GM04504 (cell line): Measurements from ENCODE around the gene MAPT.
"Not testable (repeated sequence)": the region's sequence is repeated elsewhere in the genome, so short reads cannot be mapped to it uniquely, and the experiment has no call there.

Experiments used
- DNase-seq: peaks from one replicate; pipeline ENCODE4 v3.0.0-alpha.2; 2012; ENCODE audit warnings: low read depth

The MAPT gene

GRCh38 chr17:45862127-45862526 lies 32.2 kb upstream of the MAPT start:
- DNase-seq: not testable (repeated sequence)

GRCh38 chr17:45863857-45864654 lies 30.3 kb upstream of the MAPT start:
- no peak for DNase-seq

- DNase-seq: no peak
Observed at GRCh38 chr17:45867171-45867570, 27.2 kb upstream of the MAPT start.

GRCh38 chr17:45867702-45868101 lies 26.7 kb upstream of the MAPT start:
- no peak for DNase-seq

- no peak for DNase-seq
Observed at GRCh38 chr17:45868276-45868675, 26.1 kb upstream of the MAPT start.

GRCh38 chr17:45869676-45870341 lies 24.5 kb upstream of the MAPT start:
- no peak for DNase-seq

- no peak for DNase-seq
Observed at GRCh38 chr17:45870342-45870974, 23.9 kb upstream of the MAPT start.

- DNase-seq: no peak
Observed at GRCh38 chr17:45871718-45872117, 22.6 kb upstream of the MAPT start.

GRCh38 chr17:45873728-45874127 lies 20.6 kb upstream of the MAPT start:
- no peak for DNase-seq

GRCh38 chr17:45874151-45874550 lies 20.2 kb upstream of the MAPT start:
- no peak for DNase-seq

- no peak for DNase-seq
Observed at GRCh38 chr17:45876539-45876938, 17.8 kb upstream of the MAPT start.

GRCh38 chr17:45877467-45877866 lies 16.9 kb upstream of the MAPT start:
- DNase-seq: no peak

GRCh38 chr17:45883063-45883462 lies 11.3 kb upstream of the MAPT start:
- no peak for DNase-seq

- DNase-seq: no peak
Observed at GRCh38 chr17:45886852-45887251, 7.5 kb upstream of the MAPT start.

GRCh38 chr17:45888392-45888791 lies 6.0 kb upstream of the MAPT start:
- no peak for DNase-seq

GRCh38 chr17:45889579-45889978 lies 4.8 kb upstream of the MAPT start:
- no peak for DNase-seq

GRCh38 chr17:45893725-45894021 lies 681 bp upstream of the MAPT start:
- no peak for DNase-seq

- no peak for DNase-seq
Observed at GRCh38 chr17:45895304-45895968, 1.1 kb downstream of the MAPT start.

- no peak for DNase-seq
Observed at GRCh38 chr17:45895969-45896785, 1.8 kb downstream of the MAPT start.

GRCh38 chr17:45896803-45897693 lies 2.7 kb downstream of the MAPT start:
- no peak for DNase-seq

- DNase-seq: no peak
Observed at GRCh38 chr17:45900136-45900535, 5.8 kb downstream of the MAPT start.
